Body of pancreas (tissue), 4 donors: ENCODE data around the gene OOSP4A. TPM values are rescaled to one million over a fixed set of nuclear protein-coding genes. Genes with fewer than 3 reads are reported as not detected.

Experiments used
- ATAC-seq: fragments of 150-250 bp; one replicate; pipeline ENCODE4 v1.9.1; 2016
- DNase-seq, 4 donors: peaks; one replicate each; pipeline ENCODE4 v3.0.0-alpha.2; 2019
- H3K27ac ChIP-seq, 4 donors: fragments of 200-600 bp; sonication (generic); 1 replicate in 3 of 4; 2 replicates in 1 of 4; pipeline versions ENCODE4 v1.5.1 to v1.6.1; 2016 to 2019; ENCODE audit warnings: mild to moderate bottlenecking in 1 of 4, mixed read lengths in 1 of 4, moderate library complexity in 1 of 4
- H3K27me3 ChIP-seq, 2 donors: fragments of 200-600 bp; sonication (generic); one replicate each; pipeline ENCODE4 v1.6.0; 2016; ENCODE audit warnings: mild to moderate bottlenecking in 1 of 2
- H3K36me3 ChIP-seq, 2 donors: fragments of 200-600 bp; sonication (generic); replicated peaks in 1 of 2; 2 replicates each; pipeline ENCODE4 v1.5.1; 2016; ENCODE audit warnings: low read depth in 2 of 2; ENCODE audit not compliant: insufficient read depth in 1 of 2
- H3K4me1 ChIP-seq: fragments of 200-600 bp; sonication (generic); one replicate; pipeline ENCODE4 v1.6.0; 2016
- H3K4me3 ChIP-seq, 2 donors: fragments of 200-600 bp; sonication (generic); 1 replicate in 1 of 2; 2 replicates in 1 of 2; pipeline ENCODE4 v1.5.1; 2016 to 2019
- H3K9me3 ChIP-seq, 3 donors: fragments of 200-600 bp; sonication (generic); 1 replicate in 2 of 3; 2 replicates in 1 of 3; pipeline ENCODE4 v1.5.1; 2016
- CTCF ChIP-seq, 7 experiments: fragments of 450-650 bp in 4 of 7; fragments of 200-600 bp in 3 of 7; sonication (generic) in 3 of 7; IDR thresholded peaks; one replicate each; pipeline ENCODE4 v1.5.1; 2016 to 2019; ENCODE audit warnings: antibody characterized with exemption in 7 of 7
- POLR2A ChIP-seq, 3 donors: fragments of 450-650 bp; IDR thresholded peaks; one replicate each; pipeline ENCODE4 v1.6.1; 2016; ENCODE audit warnings: antibody characterized with exemption in 3 of 3, mild to moderate bottlenecking in 2 of 3
- WGBS, 2 donors: methylation state at CpG; one replicate each; pipeline ENCODE4 v1.1.5; 2017; 5-methylcytosine and 5-hydroxymethylcytosine counted together
- intact Hi-C: fragments of 100-400 bp; cut with DNase I; formaldehyde crosslinking; loops from one replicate; pipeline ENCODE4 v1.15.1; 2023
- total RNA-seq, 2 donors: library from RNA; depleted of rRNA; stranded (reverse); fragments of >200 nt; gene quantifications; one replicate each; pipeline ENCODE4 v1.1.0, GENCODE V29; 2016

Gene OOSP4A
- total RNA-seq, 2 donors from 2014 or later, result not detected

GRCh38 chr11:59983212-59983611, 19.4 kb downstream of the OOSP4A start:
- no peaks in the 10 kb centered on the region for H3K36me3 ChIP-seq
- ATAC-seq, result no peak
- TF ChIP-seq POLR2A (IDR thresholded peaks at IDR 0.05) (no peak), CTCF (IDR thresholded peaks at IDR 0.05) (no peak)
- H3K27ac ChIP-seq, result no peak overlapping the region
- no peaks in the 10 kb centered on the region for H3K4me1 ChIP-seq
- 81 to 84% methylated on average over 1 of the region's 1 CpG for WGBS, 2 donors
- intact Hi-C loops, result no loop called here
- H3K9me3 ChIP-seq, result no peaks in the 10 kb centered on the region
- DNase-seq, result no peak
- no peaks in the 10 kb centered on the region for H3K27me3 ChIP-seq
- no peak overlapping the region for H3K4me3 ChIP-seq

- intact Hi-C loops, result no loop called here
- Histone ChIP-seq H3K4me3 (no peak overlapping the region), H3K27me3 (no peaks in the 10 kb centered on the region), H3K9me3 (no peaks in the 10 kb centered on the region), H3K27ac (no peak overlapping the region), H3K36me3 (no peaks in the 10 kb centered on the region), H3K4me1 (no peaks in the 10 kb centered on the region)
- TF ChIP-seq CTCF (IDR thresholded peaks at IDR 0.05) (no peak), POLR2A (IDR thresholded peaks at IDR 0.05) (no peak)
- 83 to 86% methylated on average over 3 of the region's 3 CpGs for WGBS, 2 donors
- DNase-seq (no peak), ATAC-seq (no peak)
Observed at GRCh38 chr11:59984368-59984767, 20.5 kb downstream of the OOSP4A start.

GRCh38 chr11:59990421-59990820, 26.6 kb downstream of the OOSP4A start:
- Histone ChIP-seq H3K36me3 (no peaks in the 10 kb centered on the region), H3K27ac (no peak overlapping the region), H3K4me3 (no peak overlapping the region), H3K27me3 (no peaks in the 10 kb centered on the region), H3K9me3 (no peaks in the 10 kb centered on the region), H3K4me1 (no peaks in the 10 kb centered on the region)
- ATAC-seq (no peak), DNase-seq (no peak)
- TF ChIP-seq CTCF (IDR thresholded peaks at IDR 0.05), result no peak
- TF ChIP-seq POLR2A (IDR thresholded peaks at IDR 0.05), result no peak
- intact Hi-C loops, result no loop called here
- 39 to 48% methylated on average over 1 of the region's 1 CpG for WGBS, 2 donors

- Histone ChIP-seq H3K4me1 (no peaks in the 10 kb centered on the region), H3K4me3 (no peak overlapping the region), H3K27ac (no peak overlapping the region), H3K9me3 (no peaks in the 10 kb centered on the region), H3K36me3 (no peaks in the 10 kb centered on the region), H3K27me3 (no peaks in the 10 kb centered on the region)
- no peak for TF ChIP-seq CTCF (IDR thresholded peaks at IDR 0.05)
- TF ChIP-seq POLR2A (IDR thresholded peaks at IDR 0.05), result no peak
- 67 to 78% methylated on average over 5 of the region's 5 CpGs for WGBS, 2 donors
- ATAC-seq (no peak), DNase-seq (no peak)
- intact Hi-C loops, result no loop called here
Observed at GRCh38 chr11:59992425-59992824, 28.6 kb downstream of the OOSP4A start.

GRCh38 chr11:59997800-59998199, 34.0 kb downstream of the OOSP4A start:
- DNase-seq (no peak), ATAC-seq (no peak)
- 69 to 86% methylated on average over 2 of the region's 2 CpGs for WGBS, 2 donors
- Histone ChIP-seq H3K9me3 (no peaks in the 10 kb centered on the region), H3K4me3 (no peak overlapping the region), H3K27ac (no peak overlapping the region), H3K4me1 (no peaks in the 10 kb centered on the region), H3K27me3 (no peaks in the 10 kb centered on the region), H3K36me3 (no peaks in the 10 kb centered on the region)
- intact Hi-C loops, result no loop called here
- TF ChIP-seq CTCF (IDR thresholded peaks at IDR 0.05) (no peak), POLR2A (IDR thresholded peaks at IDR 0.05) (no peak)
